Neuron (in vitro differentiated cells): ENCODE measurements around the gene OSGEPL1.
"Not testable (repeated sequence)": the region's sequence is repeated elsewhere in the genome, so short reads cannot be mapped to it uniquely, and the experiment has no call there.

Experiments
- H2AFZ ChIP-seq: one replicate; pipeline ENCODE4 v1.6.1; 2013; ENCODE audit warnings: low read depth, mild to moderate bottlenecking, inconsistent platforms, low read length, moderate library complexity
- H3K27me3 ChIP-seq: one replicate; pipeline ENCODE4 v1.6.1; 2013; ENCODE audit warnings: low read length; ENCODE audit not compliant: insufficient read depth
- H3K36me3 ChIP-seq: one replicate; pipeline ENCODE4 v1.6.1; 2013; ENCODE audit warnings: low read length; ENCODE audit not compliant: insufficient read depth
- H3K4me1 ChIP-seq: one replicate; pipeline ENCODE4 v1.6.1; 2013; ENCODE audit warnings: low read length; ENCODE audit not compliant: insufficient read depth
- H3K4me3 ChIP-seq: 2 replicates; pipeline ENCODE4 v1.5.1; 2013; ENCODE audit warnings: mild to moderate bottlenecking, low read length, moderate library complexity
- H3K9me3 ChIP-seq: one replicate; pipeline ENCODE4 v1.6.1; 2013; ENCODE audit warnings: low read length

The OSGEPL1 gene

DNA sequence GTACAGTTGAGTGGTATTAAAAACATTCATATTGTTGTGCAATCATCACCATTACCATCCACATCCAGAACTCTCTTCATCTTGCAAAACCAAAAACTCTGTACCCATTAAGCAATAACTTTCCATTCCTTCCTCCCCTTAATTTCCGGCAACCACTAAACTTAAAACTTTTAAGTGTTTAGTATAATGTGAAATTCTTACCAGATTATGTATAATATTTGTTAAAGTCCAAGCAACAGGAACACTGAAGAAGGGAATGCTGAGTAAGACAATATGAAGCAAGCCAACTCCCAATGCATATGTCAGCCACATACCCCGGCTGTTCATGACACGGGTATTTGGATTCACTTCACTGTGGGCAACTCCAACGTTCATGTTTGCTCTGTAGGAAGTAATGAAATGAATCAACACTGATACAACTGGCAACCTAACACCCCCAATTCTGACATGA lies 19.7 kb upstream of the OSGEPL1 start:
- H2AFZ ChIP-seq, result no peak overlapping the region
- H3K4me1 ChIP-seq, result peaks cover 13% of the 10 kb centered on the region
- H3K4me3 ChIP-seq, result peak overlapping the region; percentile 92
- peaks cover 56% of the 10 kb centered on the region for H3K36me3 ChIP-seq
- H3K9me3 ChIP-seq, result no peaks in the 10 kb centered on the region
- no peaks in the 10 kb centered on the region for H3K27me3 ChIP-seq

DNA sequence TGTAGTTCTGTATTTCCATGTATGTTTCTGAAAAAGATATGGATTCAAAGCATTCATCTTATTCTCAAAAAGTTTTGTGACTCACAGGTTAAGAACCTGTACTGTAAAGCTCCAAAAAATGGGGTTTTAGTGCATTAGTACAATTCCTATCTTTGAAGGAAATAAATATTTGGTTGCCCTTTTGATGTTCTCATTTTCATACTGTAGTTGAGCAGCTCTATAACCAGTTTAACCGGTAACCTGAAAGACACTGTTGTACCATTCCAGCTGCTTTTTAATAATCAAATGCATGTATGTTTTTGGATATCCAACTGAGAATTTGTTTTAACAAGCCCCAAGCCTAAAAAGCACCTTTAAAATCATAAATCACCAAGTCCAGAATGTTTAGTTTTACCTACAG lies 9.6 kb upstream of the OSGEPL1 start:
- H3K36me3 ChIP-seq, result peaks cover 78% of the 10 kb centered on the region
- H2AFZ ChIP-seq, result no peak overlapping the region

DNA sequence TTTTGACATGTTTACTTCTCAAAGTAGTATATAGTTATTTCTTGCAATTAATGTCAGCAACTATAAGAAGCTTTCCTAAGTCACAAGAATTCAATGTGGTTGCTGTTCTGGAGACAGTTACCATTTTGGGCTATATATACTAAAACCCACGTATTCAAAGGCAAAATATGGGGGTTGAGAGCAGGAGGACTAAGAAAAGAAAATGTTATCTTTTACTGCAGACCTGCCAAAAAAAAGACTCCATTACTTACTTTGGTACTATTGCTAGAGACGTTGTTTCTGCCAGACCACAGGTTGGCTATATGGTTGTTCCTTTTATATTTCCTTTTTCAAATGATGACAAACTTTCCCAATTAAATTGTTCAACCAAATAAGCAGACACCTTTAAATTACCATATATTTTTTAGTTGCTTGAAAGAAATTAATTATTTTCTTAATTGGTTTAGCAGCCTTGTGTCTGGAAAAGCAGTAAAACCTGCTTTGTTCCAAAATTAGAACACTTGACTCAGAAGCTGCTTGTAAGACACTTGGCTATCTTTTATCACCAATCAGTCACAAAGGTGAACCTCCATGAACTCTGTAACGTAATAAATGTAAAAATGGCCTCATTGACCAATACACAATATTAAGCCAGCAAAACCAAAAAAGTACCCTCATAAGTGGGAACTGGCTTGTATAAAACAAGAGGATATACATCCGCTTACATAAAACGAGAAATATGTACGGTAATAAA lies 8.2 kb upstream of the OSGEPL1 start:
- H3K4me3 ChIP-seq, result no peak overlapping the region
- no peaks in the 10 kb centered on the region for H3K4me1 ChIP-seq
- no peak overlapping the region for H2AFZ ChIP-seq
- H3K9me3 ChIP-seq, result no peaks in the 10 kb centered on the region
- peaks cover 76% of the 10 kb centered on the region for H3K36me3 ChIP-seq
- H3K27me3 ChIP-seq, result no peaks in the 10 kb centered on the region

More for the DNA sequence above, 9.6 kb upstream of the OSGEPL1 start:
- no peak overlapping the region for H3K4me3 ChIP-seq
- no peaks in the 10 kb centered on the region for H3K27me3 ChIP-seq
- H3K4me1 ChIP-seq, result no peaks in the 10 kb centered on the region
- H3K9me3 ChIP-seq, result no peaks in the 10 kb centered on the region

GRCh38 chr2:189763908-189764661 lies 1.5 kb upstream of the OSGEPL1 start:
- no peak overlapping the region for H3K4me3 ChIP-seq
- H3K36me3 ChIP-seq, result peaks cover 23% of the 10 kb centered on the region
- no peaks in the 10 kb centered on the region for H3K27me3 ChIP-seq
- H3K4me1 ChIP-seq, result peaks cover 15% of the 10 kb centered on the region
- H3K9me3 ChIP-seq, result no peaks in the 10 kb centered on the region
- H2AFZ ChIP-seq, result peak overlapping the region; percentile 94

DNA sequence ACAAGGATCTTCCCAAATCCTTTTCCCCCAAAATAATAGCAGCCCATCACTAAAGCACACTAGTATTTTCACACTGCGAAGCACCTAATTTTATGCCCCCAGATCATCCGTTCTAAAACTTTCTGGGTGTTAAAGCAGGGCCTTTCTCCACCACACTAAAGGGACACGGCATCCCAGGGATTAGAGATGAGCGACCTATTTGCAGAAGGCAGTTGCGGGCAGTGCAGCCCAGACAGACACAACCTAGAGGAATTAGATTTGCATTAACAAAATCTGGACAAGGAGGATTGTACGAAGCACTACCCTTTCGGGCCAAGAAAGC lies 402 bp downstream of the OSGEPL1 start:
- H3K27me3 ChIP-seq, result no peaks in the 10 kb centered on the region
- peak overlapping the region; percentile 94 for H2AFZ ChIP-seq
- peaks cover 15% of the 10 kb centered on the region for H3K4me1 ChIP-seq
- peaks cover 11% of the 10 kb centered on the region for H3K36me3 ChIP-seq
- no peaks in the 10 kb centered on the region for H3K9me3 ChIP-seq
- peak overlapping the region; percentile 92 for H3K4me3 ChIP-seq

- not testable (repeated sequence) for H3K4me3 ChIP-seq, H3K27me3 ChIP-seq, H2AFZ ChIP-seq, H3K36me3 ChIP-seq, H3K9me3 ChIP-seq
- peaks cover 15% of the 10 kb centered on the region for H3K4me1 ChIP-seq
Measured at GRCh38 chr2:189760154-189760553, 2.4 kb downstream of the OSGEPL1 start.

DNA sequence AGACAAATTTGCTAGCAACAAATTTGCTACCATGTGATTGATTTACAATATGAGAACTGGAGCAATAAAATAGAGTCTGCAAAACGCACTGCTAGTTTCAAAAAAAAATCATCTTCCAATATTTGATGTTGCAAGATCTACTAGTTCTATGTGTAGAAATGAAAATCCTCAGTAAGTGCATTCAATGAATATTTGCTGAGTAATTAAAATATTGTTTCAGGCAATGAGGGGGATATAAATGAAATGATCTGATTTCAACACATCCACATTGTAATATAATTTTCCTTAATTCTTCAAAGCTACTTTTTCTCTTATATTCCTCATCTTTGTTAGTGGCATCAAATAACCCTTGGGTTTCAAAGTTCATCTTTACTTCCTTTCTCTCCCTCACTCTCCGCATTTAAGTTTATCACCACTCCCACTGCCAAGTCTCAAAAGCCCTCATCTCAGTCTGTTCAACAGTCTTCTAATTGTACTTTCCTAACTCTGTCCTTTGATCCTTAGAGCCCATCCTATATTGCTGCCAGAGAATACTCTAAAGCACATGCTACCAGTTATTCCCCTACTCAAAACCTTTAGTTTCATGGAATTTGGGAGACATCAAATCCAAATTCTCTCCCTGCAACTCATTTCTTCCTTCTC lies 6.2 kb downstream of the OSGEPL1 start:
- H2AFZ ChIP-seq, result no peak overlapping the region
- no peak overlapping the region for H3K4me3 ChIP-seq
- H3K9me3 ChIP-seq, result no peaks in the 10 kb centered on the region
- H3K36me3 ChIP-seq, result peaks cover 26% of the 10 kb centered on the region
- no peaks in the 10 kb centered on the region for H3K27me3 ChIP-seq
- H3K4me1 ChIP-seq, result peaks cover 2% of the 10 kb centered on the region

DNA sequence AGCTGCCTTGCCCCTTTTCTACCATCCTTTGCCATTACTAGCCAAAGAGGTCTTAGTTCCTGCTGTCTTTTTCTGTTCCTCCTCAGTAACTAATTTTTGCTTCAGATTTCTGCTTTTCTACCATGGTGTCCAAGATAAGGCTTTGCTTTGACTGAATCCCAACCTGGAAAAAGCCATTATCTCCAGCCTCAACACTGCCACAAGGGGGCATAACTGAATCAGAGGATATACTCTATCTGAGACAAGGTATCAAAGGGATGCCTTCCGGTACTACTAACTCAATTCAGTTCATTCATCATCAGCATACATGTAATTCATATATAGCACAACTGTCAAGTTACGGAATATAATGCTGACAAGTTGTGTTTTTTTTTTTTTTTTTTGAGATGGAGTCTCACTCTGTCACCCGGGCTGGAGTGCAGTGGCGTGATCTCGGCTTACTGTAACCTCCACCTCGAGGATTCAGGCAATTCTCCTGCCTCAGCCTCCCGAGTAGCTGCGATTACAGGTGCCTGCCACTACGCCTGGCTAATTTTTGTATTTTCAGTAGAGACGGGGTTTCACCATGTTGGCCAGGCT lies 11.4 kb downstream of the OSGEPL1 start:
- Histone ChIP-seq H3K4me1 (no peaks in the 10 kb centered on the region), H3K27me3 (no peaks in the 10 kb centered on the region), H3K36me3 (peaks cover 53% of the 10 kb centered on the region), H3K4me3 (no peak overlapping the region), H3K9me3 (no peaks in the 10 kb centered on the region), H2AFZ (no peak overlapping the region)

DNA sequence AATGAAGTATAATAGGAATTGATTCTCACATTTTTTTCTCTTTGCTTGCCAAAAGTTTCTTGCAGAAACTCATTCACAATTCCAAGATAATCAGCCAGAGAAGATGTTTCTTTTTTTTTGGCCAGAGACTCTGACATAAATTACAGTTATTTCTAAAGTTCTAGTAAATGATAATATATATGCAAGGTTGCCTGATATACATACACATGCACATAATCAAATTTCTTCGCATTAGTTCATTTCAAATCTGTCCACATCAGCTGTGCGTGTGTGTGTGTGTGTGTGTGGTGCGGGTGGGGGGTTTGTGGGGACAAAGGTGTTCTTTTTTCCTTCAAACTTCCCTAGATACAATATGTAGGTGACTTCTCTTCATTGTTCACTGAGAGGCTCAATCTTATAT lies 33.2 kb downstream of the OSGEPL1 start:
- Histone ChIP-seq H3K36me3 (no peaks in the 10 kb centered on the region), H3K27me3 (no peaks in the 10 kb centered on the region), H3K4me1 (no peaks in the 10 kb centered on the region), H3K9me3 (no peaks in the 10 kb centered on the region), H3K4me3 (no peak overlapping the region), H2AFZ (no peak overlapping the region)

DNA sequence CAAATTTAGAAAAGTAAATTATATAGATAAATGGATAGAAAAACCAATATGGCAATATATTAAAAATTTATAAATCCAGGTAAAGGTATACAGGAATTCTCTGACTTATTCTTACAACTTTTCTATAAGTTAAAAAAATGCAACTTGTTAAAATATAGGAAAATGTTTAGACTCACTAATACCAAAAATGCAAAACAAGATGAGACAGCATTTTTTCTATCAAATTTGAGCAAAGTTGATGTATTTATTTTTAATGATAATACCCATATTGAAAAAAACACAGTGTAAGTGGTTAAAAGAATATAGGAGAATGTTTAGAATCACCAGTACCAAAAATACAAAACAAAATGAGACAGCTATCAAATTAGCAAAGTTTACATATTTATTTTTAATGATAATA lies 35.7 kb downstream of the OSGEPL1 start:
- H3K36me3 ChIP-seq, result no peaks in the 10 kb centered on the region
- no peaks in the 10 kb centered on the region for H3K4me1 ChIP-seq
- no peaks in the 10 kb centered on the region for H3K27me3 ChIP-seq
- no peaks in the 10 kb centered on the region for H3K9me3 ChIP-seq
- H2AFZ ChIP-seq, result no peak overlapping the region
- H3K4me3 ChIP-seq, result no peak overlapping the region

- H3K27me3 ChIP-seq, result no peaks in the 10 kb centered on the region
- no peak overlapping the region for H2AFZ ChIP-seq
- no peak overlapping the region for H3K4me3 ChIP-seq
Measured at GRCh38 chr2:189726271-189726670, 36.3 kb downstream of the OSGEPL1 start.

GRCh38 chr2:189723192-189723591 lies 39.4 kb downstream of the OSGEPL1 start:
- no peaks in the 10 kb centered on the region for H3K4me1 ChIP-seq
- H3K27me3 ChIP-seq, result no peaks in the 10 kb centered on the region
- no peak overlapping the region for H3K4me3 ChIP-seq
- no peaks in the 10 kb centered on the region for H3K9me3 ChIP-seq
- no peaks in the 10 kb centered on the region for H3K36me3 ChIP-seq
- H2AFZ ChIP-seq, result no peak overlapping the region

More at GRCh38 chr2:189726271-189726670, 36.3 kb downstream of the OSGEPL1 start:
- no peaks in the 10 kb centered on the region for H3K4me1 ChIP-seq
- no peaks in the 10 kb centered on the region for H3K36me3 ChIP-seq
- H3K9me3 ChIP-seq, result no peaks in the 10 kb centered on the region

GRCh38 chr2:189719571-189719970 lies 43.0 kb downstream of the OSGEPL1 start:
- Histone ChIP-seq H3K27me3 (no peaks in the 10 kb centered on the region), H3K4me3 (no peak overlapping the region), H3K9me3 (no peaks in the 10 kb centered on the region), H3K36me3 (no peaks in the 10 kb centered on the region), H3K4me1 (no peaks in the 10 kb centered on the region), H2AFZ (no peak overlapping the region)
